Fibroblast of the conjunctiva (primary cell): ENCODE results near the gene SEMA6A.

Experiments used
- DNase-seq: peaks from one replicate; pipeline ENCODE4 v3.0.0-alpha.2; 2010; ENCODE audit warnings: low read depth

The SEMA6A gene

GRCh38 chr5:116574367-116575325, at the start of gene SEMA6A:
Gene SEMA6A, minus strand, starts transcription at chr5:116574823. Its CDS starts 69,879 bp downstream, at chr5:116504944.
- DNase-seq = peak; percentile 59

- no peak for DNase-seq
Measured at GRCh38 chr5:116622375-116623050, 47.9 kb upstream of the SEMA6A start.

GRCh38 chr5:116621599-116621998, 47.0 kb upstream of the SEMA6A start:
- no peak for DNase-seq

- no peak for DNase-seq
Measured at GRCh38 chr5:116616876-116617275, 42.3 kb upstream of the SEMA6A start.

- no peak for DNase-seq
Measured at GRCh38 chr5:116614603-116614920, 39.9 kb upstream of the SEMA6A start.

GRCh38 chr5:116613445-116613844, 38.8 kb upstream of the SEMA6A start:
- no peak for DNase-seq

- no peak for DNase-seq
Measured at GRCh38 chr5:116612431-116612830, 37.8 kb upstream of the SEMA6A start.

GRCh38 chr5:116605310-116606070, 30.9 kb upstream of the SEMA6A start:
- no peak for DNase-seq

- no peak for DNase-seq
Measured at GRCh38 chr5:116604805-116605204, 30.2 kb upstream of the SEMA6A start.

- DNase-seq = peak; percentile 14
Measured at GRCh38 chr5:116600876-116601275, 26.3 kb upstream of the SEMA6A start.

GRCh38 chr5:116598911-116599310, 24.3 kb upstream of the SEMA6A start:
- no peak for DNase-seq

- DNase-seq = no peak
Measured at GRCh38 chr5:116595498-116595897, 20.9 kb upstream of the SEMA6A start.

GRCh38 chr5:116593340-116593739, 18.7 kb upstream of the SEMA6A start:
- no peak for DNase-seq

GRCh38 chr5:116585227-116585626, 10.6 kb upstream of the SEMA6A start:
- DNase-seq = no peak

GRCh38 chr5:116583862-116584222, 9.2 kb upstream of the SEMA6A start:
- no peak for DNase-seq

- no peak for DNase-seq
Measured at GRCh38 chr5:116583085-116583861, 8.7 kb upstream of the SEMA6A start.

- DNase-seq = no peak
Measured at GRCh38 chr5:116581910-116582309, 7.3 kb upstream of the SEMA6A start.

- DNase-seq = no peak
Measured at GRCh38 chr5:116579144-116579543, 4.5 kb upstream of the SEMA6A start.

GRCh38 chr5:116578676-116579075, 4.1 kb upstream of the SEMA6A start:
- DNase-seq = no peak

- no peak for DNase-seq
Measured at GRCh38 chr5:116577064-116577788, 2.6 kb upstream of the SEMA6A start.

- peak; percentile 47 for DNase-seq
Measured at GRCh38 chr5:116576053-116576713, 1.6 kb upstream of the SEMA6A start.
